ENCODE data around the gene TMEM45A. TPM values are rescaled to one million over a fixed set of nuclear protein-coding genes. Genes with fewer than 3 reads are reported as not detected.

Gene TMEM45A
- total RNA-seq, 6 experiments from 2014 or later, result 47.9 to 189 (median 54.2) TPM

- TF ChIP-seq POLR2A (IDR thresholded peaks at IDR 0.05) (no peak), CTCF (IDR thresholded peaks at IDR 0.05) (no peak)
- Histone ChIP-seq H3K36me3 (no peaks in the 10 kb centered on the region), H3K9me3 (no peaks in the 10 kb centered on the region), H3K4me1 (peaks cover 0 to 13% (median 1%) of the 10 kb centered on the region in 4 donors), H3K27me3 (no peaks in the 10 kb centered on the region), H3K27ac (no peak overlapping the region), H3K4me3 (no peak overlapping the region)
- 100% methylated on average over 1 of the region's 1 CpG for WGBS (ENCODE audit: insufficient coverage, low coverage, low lambda C conversion rate, missing lambda C conversion rate)
- ATAC-seq, result no peak
- no peak for DNase-seq
- intact Hi-C loops (cut with DNase I), result no loop called here
Observed at GRCh38 chr3:100458814-100459213, 33.6 kb upstream of the TMEM45A start.

- Histone ChIP-seq H3K36me3 (no peaks in the 10 kb centered on the region), H3K4me3 (no peak overlapping the region), H3K27me3 (no peaks in the 10 kb centered on the region), H3K27ac (no peak overlapping the region), H3K4me1 (no peaks in the 10 kb centered on the region), H3K9me3 (peaks cover 0 to under 1% (median 0%) of the 10 kb centered on the region in 4 donors)
- intact Hi-C loops (cut with DNase I), result loop anchor here in 1 of 2 donors (10.0 kb wide), 1 partner anchor 122 kb away; no protein-coding TSS in a partner anchor
- TF ChIP-seq CTCF (IDR thresholded peaks at IDR 0.05), result peak; percentile 67 to 89 (median 74)
- TF ChIP-seq POLR2A (IDR thresholded peaks at IDR 0.05), result no peak
- 0% methylated on average over 3 of the region's 3 CpGs for WGBS (ENCODE audit: insufficient coverage, low coverage, low lambda C conversion rate, missing lambda C conversion rate)
- ATAC-seq, result peak; percentile 92 to 96 (median 96)
- peak in 1 of 3 donors; percentile 52 for DNase-seq
Observed at GRCh38 chr3:100463002-100463401, 29.4 kb upstream of the TMEM45A start.

- H3K27me3 ChIP-seq, result no peaks in the 10 kb centered on the region
- no peak overlapping the region for H3K27ac ChIP-seq
- TF ChIP-seq POLR2A (IDR thresholded peaks at IDR 0.05) (no peak), CTCF (IDR thresholded peaks at IDR 0.05) (no peak)
- 67% methylated on average over 3 of the region's 3 CpGs for WGBS (ENCODE audit: insufficient coverage, low coverage, low lambda C conversion rate, missing lambda C conversion rate)
- no peaks in the 10 kb centered on the region for H3K36me3 ChIP-seq
- no peak for DNase-seq
- intact Hi-C loops (cut with DNase I), result loop anchor here in 1 of 2 donors (10.0 kb wide), 1 partner anchor 121 kb away; no protein-coding TSS in a partner anchor
- no peak overlapping the region for H3K4me3 ChIP-seq
- H3K4me1 ChIP-seq, result no peaks in the 10 kb centered on the region
- ATAC-seq, result no peak
- H3K9me3 ChIP-seq, result peaks cover 0 to 5% (median 0%) of the 10 kb centered on the region in 4 donors
Observed at GRCh38 chr3:100463646-100464155, 28.7 kb upstream of the TMEM45A start.

GRCh38 chr3:100465892-100466777 lies 26.3 kb upstream of the TMEM45A start:
- Histone ChIP-seq H3K27ac (no peak overlapping the region), H3K9me3 (peaks cover 0 to 5% (median 0%) of the 10 kb centered on the region in 4 donors), H3K4me1 (no peaks in the 10 kb centered on the region), H3K36me3 (no peaks in the 10 kb centered on the region), H3K4me3 (no peak overlapping the region), H3K27me3 (no peaks in the 10 kb centered on the region)
- WGBS (ENCODE audit: insufficient coverage, low coverage, low lambda C conversion rate, missing lambda C conversion rate), result 66% methylated on average over 3 of the region's 3 CpGs
- ATAC-seq (peak; percentile 15 to 59 (median 29)), DNase-seq (no peak)
- intact Hi-C loops (cut with DNase I), result loop anchor here in 1 of 2 donors (10.0 kb wide), 1 partner anchor 119 kb away; no protein-coding TSS in a partner anchor
- no peak for TF ChIP-seq CTCF (IDR thresholded peaks at IDR 0.05)
- TF ChIP-seq POLR2A (IDR thresholded peaks at IDR 0.05), result no peak
